GM15510 (cell line): ENCODE data around the gene TCF7L2.

Experiments used
- POLR2A ChIP-seq: IDR thresholded peaks from 3 replicates; pipeline ENCODE4 v1.6.1; 2011; ENCODE audit warnings: borderline replicate concordance; ENCODE audit not compliant: insufficient read length; ENCODE audit errors: extremely low read depth

The TCF7L2 gene

GRCh38 chr10:112955582-112956421, 5.8 kb downstream of the TCF7L2 start:
- no peak for TF ChIP-seq POLR2A

GRCh38 chr10:112956631-112957350, 6.7 kb downstream of the TCF7L2 start:
- TF ChIP-seq POLR2A: no peak

- TF ChIP-seq POLR2A: no peak
Observed at GRCh38 chr10:112957640-112958092, 7.6 kb downstream of the TCF7L2 start.

- no peak for TF ChIP-seq POLR2A
Observed at GRCh38 chr10:112958275-112958995, 8.4 kb downstream of the TCF7L2 start.

GRCh38 chr10:112959207-112959838, 9.3 kb downstream of the TCF7L2 start:
- TF ChIP-seq POLR2A: no peak

GRCh38 chr10:112960151-112960681, 10.2 kb downstream of the TCF7L2 start:
- no peak for TF ChIP-seq POLR2A

- TF ChIP-seq POLR2A: no peak
Observed at GRCh38 chr10:112961609-112962008, 11.6 kb downstream of the TCF7L2 start.

- no peak for TF ChIP-seq POLR2A
Observed at GRCh38 chr10:112962343-112962742, 12.3 kb downstream of the TCF7L2 start.

GRCh38 chr10:112963835-112964234, 13.8 kb downstream of the TCF7L2 start:
- no peak for TF ChIP-seq POLR2A

GRCh38 chr10:112964482-112964881, 14.4 kb downstream of the TCF7L2 start:
- TF ChIP-seq POLR2A: no peak

- TF ChIP-seq POLR2A: no peak
Observed at GRCh38 chr10:112966194-112966855, 16.3 kb downstream of the TCF7L2 start.

- TF ChIP-seq POLR2A: no peak
Observed at GRCh38 chr10:112967200-112967599, 17.2 kb downstream of the TCF7L2 start.

- TF ChIP-seq POLR2A: no peak
Observed at GRCh38 chr10:112969131-112969530, 19.1 kb downstream of the TCF7L2 start.

GRCh38 chr10:112969542-112969941, 19.5 kb downstream of the TCF7L2 start:
- no peak for TF ChIP-seq POLR2A
